Muscle layer of duodenum (tissue), 2 donors: ENCODE data around the gene HLA-DOA.
A peak's percentile ranks its signal among the peaks of the same experiment; 100 is the strongest.

Source experiments
- H3K27ac ChIP-seq: one replicate; pipeline ENCODE4 v1.7.0; 2013; ENCODE audit warnings: mild to moderate bottlenecking, low read length
- H3K27me3 ChIP-seq: one replicate; pipeline ENCODE4 v1.7.0; 2013; ENCODE audit warnings: low read depth, mild to moderate bottlenecking, control low read depth, low read length
- H3K36me3 ChIP-seq, 2 donors: one replicate each; pipeline ENCODE4 v1.7.0; 2013; ENCODE audit warnings: low read length in 2 of 2, control low read depth in 1 of 2, mild to moderate bottlenecking in 1 of 2; ENCODE audit not compliant: insufficient read depth in 2 of 2, control insufficient read depth in 1 of 2
- H3K4me1 ChIP-seq, 2 donors: one replicate each; pipeline ENCODE4 v1.7.0; 2013; ENCODE audit warnings: low read length in 2 of 2, mild to moderate bottlenecking in 2 of 2, control low read depth in 1 of 2, moderate library complexity in 1 of 2; ENCODE audit not compliant: insufficient read depth in 2 of 2, control insufficient read depth in 1 of 2
- H3K4me3 ChIP-seq, 2 donors: one replicate each; pipeline ENCODE4 v1.7.0; 2013; ENCODE audit warnings: low read length in 2 of 2, low read depth in 1 of 2, mild to moderate bottlenecking in 1 of 2
- H3K9me3 ChIP-seq, 2 donors: one replicate each; pipeline ENCODE4 v1.7.0; 2013; ENCODE audit warnings: low read length in 2 of 2, control low read depth in 1 of 2, mild to moderate bottlenecking in 1 of 2; ENCODE audit not compliant: control insufficient read depth in 1 of 2
- donor health status: healthy.

The HLA-DOA gene

GRCh38 chr6:33029328-33030184, 20.2 kb upstream of the HLA-DOA start:
- Histone ChIP-seq H3K4me3 (no peak overlapping the region), H3K9me3 (no peaks in the 10 kb centered on the region), H3K27me3 (no peaks in the 10 kb centered on the region), H3K36me3 (no peaks in the 10 kb centered on the region), H3K4me1 (no peaks in the 10 kb centered on the region), H3K27ac (peak overlapping the region; percentile 83)

- H3K4me1 ChIP-seq, result no peaks in the 10 kb centered on the region
- no peaks in the 10 kb centered on the region for H3K9me3 ChIP-seq
- peak overlapping the region; percentile 46 for H3K27ac ChIP-seq
- H3K27me3 ChIP-seq, result no peaks in the 10 kb centered on the region
- H3K36me3 ChIP-seq, result no peaks in the 10 kb centered on the region
- no peak overlapping the region for H3K4me3 ChIP-seq
Observed at GRCh38 chr6:33028220-33028849, 18.9 kb upstream of the HLA-DOA start.

- Histone ChIP-seq H3K27me3 (no peaks in the 10 kb centered on the region), H3K4me1 (peaks cover 0 to 6% of the 10 kb centered on the region in 2 donors), H3K27ac (no peak overlapping the region), H3K9me3 (no peaks in the 10 kb centered on the region), H3K36me3 (no peaks in the 10 kb centered on the region), H3K4me3 (no peak overlapping the region)
Observed at GRCh38 chr6:33024521-33024920, 15.1 kb upstream of the HLA-DOA start.

- peaks cover 3 to 10% of the 10 kb centered on the region in 2 donors for H3K4me1 ChIP-seq
- no peaks in the 10 kb centered on the region for H3K9me3 ChIP-seq
- no peaks in the 10 kb centered on the region for H3K36me3 ChIP-seq
Observed at GRCh38 chr6:33023536-33023935, 14.1 kb upstream of the HLA-DOA start.

GRCh38 chr6:33021917-33022316, 12.5 kb upstream of the HLA-DOA start:
- no peaks in the 10 kb centered on the region for H3K27me3 ChIP-seq
- no peak overlapping the region for H3K27ac ChIP-seq
- no peaks in the 10 kb centered on the region for H3K9me3 ChIP-seq
- no peak overlapping the region for H3K4me3 ChIP-seq
- H3K36me3 ChIP-seq, result no peaks in the 10 kb centered on the region
- H3K4me1 ChIP-seq, result peaks cover 3 to 16% of the 10 kb centered on the region in 2 donors

More at GRCh38 chr6:33023536-33023935, 14.1 kb upstream of the HLA-DOA start:
- Histone ChIP-seq H3K4me3 (no peak overlapping the region), H3K27ac (no peak overlapping the region), H3K27me3 (no peaks in the 10 kb centered on the region)

GRCh38 chr6:33019372-33019771, 10.0 kb upstream of the HLA-DOA start:
- Histone ChIP-seq H3K36me3 (no peaks in the 10 kb centered on the region), H3K4me1 (peaks cover 3 to 16% of the 10 kb centered on the region in 2 donors), H3K27me3 (no peaks in the 10 kb centered on the region), H3K27ac (peak overlapping the region; percentile 78), H3K9me3 (no peaks in the 10 kb centered on the region), H3K4me3 (peak overlapping the region in 1 of 2 donors; percentile 40)

- H3K27me3 ChIP-seq, result no peaks in the 10 kb centered on the region
- H3K27ac ChIP-seq, result peak overlapping the region; percentile 78
- H3K4me3 ChIP-seq, result peak overlapping the region in 1 of 2 donors; percentile 40
- H3K9me3 ChIP-seq, result no peaks in the 10 kb centered on the region
- peaks cover 3 to 16% of the 10 kb centered on the region in 2 donors for H3K4me1 ChIP-seq
- no peaks in the 10 kb centered on the region for H3K36me3 ChIP-seq
Observed at GRCh38 chr6:33018904-33019303, 9.5 kb upstream of the HLA-DOA start.

- Histone ChIP-seq H3K4me3 (no peak overlapping the region), H3K4me1 (peaks cover 3 to 16% of the 10 kb centered on the region in 2 donors), H3K36me3 (no peaks in the 10 kb centered on the region), H3K27me3 (no peaks in the 10 kb centered on the region), H3K9me3 (no peaks in the 10 kb centered on the region), H3K27ac (peak overlapping the region; percentile 78)
Observed at GRCh38 chr6:33018418-33018817, 9.0 kb upstream of the HLA-DOA start.

GRCh38 chr6:33017694-33018353, 8.4 kb upstream of the HLA-DOA start:
- peak overlapping the region; percentile 78 for H3K27ac ChIP-seq

GRCh38 chr6:33017018-33017417, 7.6 kb upstream of the HLA-DOA start:
- no peak overlapping the region for H3K27ac ChIP-seq
- H3K9me3 ChIP-seq, result no peaks in the 10 kb centered on the region
- no peak overlapping the region for H3K4me3 ChIP-seq
- no peaks in the 10 kb centered on the region for H3K36me3 ChIP-seq
- peaks cover 3 to 16% of the 10 kb centered on the region in 2 donors for H3K4me1 ChIP-seq
- H3K27me3 ChIP-seq, result no peaks in the 10 kb centered on the region

More at GRCh38 chr6:33017694-33018353, 8.4 kb upstream of the HLA-DOA start:
- Histone ChIP-seq H3K4me3 (no peak overlapping the region), H3K4me1 (peaks cover 3 to 16% of the 10 kb centered on the region in 2 donors), H3K36me3 (no peaks in the 10 kb centered on the region), H3K9me3 (no peaks in the 10 kb centered on the region), H3K27me3 (no peaks in the 10 kb centered on the region)

- Histone ChIP-seq H3K36me3 (no peaks in the 10 kb centered on the region), H3K4me3 (no peak overlapping the region), H3K4me1 (peaks cover 3 to 16% of the 10 kb centered on the region in 2 donors), H3K27me3 (no peaks in the 10 kb centered on the region), H3K27ac (no peak overlapping the region), H3K9me3 (no peaks in the 10 kb centered on the region)
Observed at GRCh38 chr6:33015798-33016197, 6.4 kb upstream of the HLA-DOA start.
